ENCODE data around the gene TCEAL3. TPM values are rescaled to one million over a fixed set of nuclear protein-coding genes. Genes with fewer than 3 reads are reported as not detected.

TCEAL3 gene
- total RNA-seq, 1 donor from 2014 or later, result 14.9 TPM

DNA sequence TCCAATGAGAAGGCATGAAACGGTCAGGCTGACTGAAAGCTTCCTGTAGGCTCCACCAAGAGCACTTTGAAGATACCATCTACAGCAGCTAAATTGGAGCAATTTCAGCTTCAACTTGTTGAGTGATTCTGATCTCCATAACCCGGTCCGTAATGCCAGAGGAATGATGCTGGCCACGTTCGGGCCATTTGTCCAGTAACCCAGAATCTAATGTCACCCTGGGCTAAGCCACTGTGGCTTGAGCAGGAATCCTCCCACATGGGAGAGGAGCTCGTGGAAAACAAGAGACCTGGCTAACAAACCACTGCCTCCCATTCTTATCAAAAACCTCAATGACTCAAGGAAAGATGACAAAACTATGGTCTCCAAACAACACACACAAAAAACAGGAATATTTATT lies 36.6 kb upstream of the TCEAL3 start:
- TF ChIP-seq, protein P1, sequence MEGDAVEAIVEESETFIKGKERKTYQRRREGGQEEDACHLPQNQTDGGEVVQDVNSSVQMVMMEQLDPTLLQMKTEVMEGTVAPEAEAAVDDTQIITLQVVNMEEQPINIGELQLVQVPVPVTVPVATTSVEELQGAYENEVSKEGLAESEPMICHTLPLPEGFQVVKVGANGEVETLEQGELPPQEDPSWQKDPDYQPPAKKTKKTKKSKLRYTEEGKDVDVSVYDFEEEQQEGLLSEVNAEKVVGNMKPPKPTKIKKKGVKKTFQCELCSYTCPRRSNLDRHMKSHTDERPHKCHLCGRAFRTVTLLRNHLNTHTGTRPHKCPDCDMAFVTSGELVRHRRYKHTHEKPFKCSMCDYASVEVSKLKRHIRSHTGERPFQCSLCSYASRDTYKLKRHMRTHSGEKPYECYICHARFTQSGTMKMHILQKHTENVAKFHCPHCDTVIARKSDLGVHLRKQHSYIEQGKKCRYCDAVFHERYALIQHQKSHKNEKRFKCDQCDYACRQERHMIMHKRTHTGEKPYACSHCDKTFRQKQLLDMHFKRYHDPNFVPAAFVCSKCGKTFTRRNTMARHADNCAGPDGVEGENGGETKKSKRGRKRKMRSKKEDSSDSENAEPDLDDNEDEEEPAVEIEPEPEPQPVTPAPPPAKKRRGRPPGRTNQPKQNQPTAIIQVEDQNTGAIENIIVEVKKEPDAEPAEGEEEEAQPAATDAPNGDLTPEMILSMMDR (IDR thresholded peaks at IDR 0.05; ENCODE audit: insufficient read depth, low read length, poor library complexity, severe bottlenecking), result no peak
- no peaks in the 10 kb centered on the region for H3K36me3 ChIP-seq (ENCODE audit: control insufficient read depth, insufficient read depth, low read length)
- DNase-seq (ENCODE audit: low read depth), result no peak
- H3K27me3 ChIP-seq (ENCODE audit: control insufficient read depth, insufficient read depth, low read length), result no peaks in the 10 kb centered on the region
- H3K4me3 ChIP-seq (ENCODE audit: low read depth, low read length), result no peak overlapping the region

DNA sequence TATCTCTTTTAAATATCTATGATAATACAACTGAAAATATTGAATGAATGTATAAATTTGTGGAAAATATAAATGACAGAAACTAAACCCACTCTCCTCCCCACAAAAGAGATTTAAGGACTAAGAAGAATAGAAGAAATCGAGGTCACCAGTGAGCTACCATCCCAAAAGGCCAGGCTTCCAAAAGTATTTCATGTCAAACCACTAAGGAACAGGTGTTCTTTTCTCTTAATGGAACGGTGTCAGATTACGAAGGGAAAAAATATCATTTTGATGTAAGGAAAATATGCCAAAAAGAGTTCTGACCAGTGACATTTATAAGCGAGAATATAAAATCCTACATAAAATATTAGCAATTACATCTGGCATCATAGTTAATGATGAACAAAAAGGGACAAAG lies 36.0 kb upstream of the TCEAL3 start:
- Histone ChIP-seq H3K27me3 (ENCODE audit: control insufficient read depth, insufficient read depth, low read length) (no peaks in the 10 kb centered on the region), H3K4me3 (ENCODE audit: low read depth, low read length) (no peak overlapping the region), H3K36me3 (ENCODE audit: control insufficient read depth, insufficient read depth, low read length) (no peaks in the 10 kb centered on the region)
- no peak for DNase-seq (ENCODE audit: low read depth)
- TF ChIP-seq, protein P1 (IDR thresholded peaks at IDR 0.05; ENCODE audit: insufficient read depth, low read length, poor library complexity, severe bottlenecking), result no peak

- Histone ChIP-seq H3K27me3 (ENCODE audit: control insufficient read depth, insufficient read depth, low read length) (no peaks in the 10 kb centered on the region), H3K36me3 (ENCODE audit: control insufficient read depth, insufficient read depth, low read length) (no peaks in the 10 kb centered on the region), H3K4me3 (ENCODE audit: low read depth, low read length) (no peak overlapping the region)
- DNase-seq (ENCODE audit: low read depth), result no peak
- TF ChIP-seq, protein P1 (IDR thresholded peaks at IDR 0.05; ENCODE audit: insufficient read depth, low read length, poor library complexity, severe bottlenecking), result no peak
Measured at GRCh38 chrX:103573202-103573601, 34.6 kb upstream of the TCEAL3 start.

DNA sequence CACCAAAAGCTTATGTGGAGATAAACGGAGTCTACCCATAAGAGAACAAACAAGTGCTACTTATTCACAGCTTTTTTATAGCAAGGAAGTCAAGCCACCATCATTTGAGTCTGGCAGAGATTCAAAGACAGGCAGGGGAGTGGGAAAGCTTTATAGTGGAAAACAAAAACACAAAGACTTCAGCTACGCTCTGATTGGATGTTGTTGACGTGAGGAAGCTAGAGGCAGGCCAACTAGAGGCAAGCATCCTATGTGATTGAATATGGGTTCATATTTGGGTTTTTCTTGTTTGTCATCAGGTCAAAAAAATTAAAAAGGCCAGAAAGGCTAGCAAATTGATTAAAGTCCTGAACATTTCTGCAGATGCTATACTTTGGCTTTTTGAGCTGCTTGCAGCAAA lies 23.2 kb upstream of the TCEAL3 start:
- TF ChIP-seq, protein P1 (IDR thresholded peaks at IDR 0.05; ENCODE audit: insufficient read depth, low read length, poor library complexity, severe bottlenecking), result no peak
- H3K27me3 ChIP-seq (ENCODE audit: control insufficient read depth, insufficient read depth, low read length), result no peaks in the 10 kb centered on the region
- no peaks in the 10 kb centered on the region for H3K36me3 ChIP-seq (ENCODE audit: control insufficient read depth, insufficient read depth, low read length)
- H3K4me3 ChIP-seq (ENCODE audit: low read depth, low read length), result no peak overlapping the region
- DNase-seq (ENCODE audit: low read depth), result no peak

DNA sequence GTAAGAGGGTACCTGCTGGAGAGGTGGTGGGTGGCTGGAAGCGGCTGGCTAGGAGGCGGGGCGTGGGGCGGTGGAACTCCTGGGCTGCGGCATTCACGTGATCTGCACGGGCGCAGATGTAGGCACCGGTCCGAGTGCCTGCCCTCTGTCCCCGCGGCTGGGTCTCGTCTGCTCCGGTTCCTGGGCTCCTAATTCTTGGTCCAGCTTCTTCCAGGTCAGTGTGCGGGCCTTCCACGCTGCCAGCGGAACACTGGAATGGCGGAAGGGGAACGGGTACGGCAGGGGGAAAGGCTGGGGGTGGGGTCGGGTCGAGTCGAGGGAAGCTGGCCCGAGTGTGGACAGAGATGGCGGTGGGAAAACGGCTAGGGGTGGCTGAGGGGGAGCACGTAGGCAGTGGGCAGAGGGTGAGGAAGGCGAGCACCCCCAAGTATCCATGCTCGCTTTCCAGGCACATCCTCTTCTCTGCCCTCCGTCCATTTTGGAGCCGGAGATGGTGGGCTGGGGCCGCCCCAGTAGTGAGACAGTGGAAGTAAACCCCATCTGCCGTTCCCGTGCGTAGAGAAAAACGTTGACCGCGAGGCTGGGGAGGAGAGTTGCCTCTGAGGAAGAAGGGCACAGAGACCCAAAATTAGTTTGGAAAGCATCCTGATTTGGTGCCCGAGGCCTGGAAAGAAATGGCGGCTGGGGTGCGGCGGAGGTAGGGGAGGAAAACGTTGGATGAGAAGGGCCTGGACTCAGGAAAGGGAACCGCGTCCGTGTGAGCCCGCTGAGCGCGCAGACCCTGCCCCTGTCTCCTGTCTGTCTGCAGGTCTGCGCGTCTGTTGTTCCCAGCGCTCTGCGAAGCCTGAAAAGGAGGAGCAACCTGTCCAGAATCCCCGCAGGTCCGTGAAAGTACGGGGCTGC lies 22.1 kb upstream of the TCEAL3 start, which contains the start of gene TCEAL4:
Gene TCEAL4, plus strand, starts transcription at position 105 of the 903 bp plus-strand sequence. CDS start 1,161 bp downstream, outside the sequence.
- Histone ChIP-seq H3K4me3 (ENCODE audit: low read depth, low read length) (peak within 1 kb of the TSS; percentile 85), H3K36me3 (ENCODE audit: control insufficient read depth, insufficient read depth, low read length) (no peaks in the 10 kb centered on the region), H3K27me3 (ENCODE audit: control insufficient read depth, insufficient read depth, low read length) (no peaks in the 10 kb centered on the region)
- DNase-seq (ENCODE audit: low read depth), result no peak
- TF ChIP-seq, protein P1 (IDR thresholded peaks at IDR 0.05; ENCODE audit: insufficient read depth, low read length, poor library complexity, severe bottlenecking), result no peak
